Activated T-cell treated with anti-CD3 and anti-CD28 coated beads for 24 hours (primary cell): ENCODE measurements around the gene TNFAIP8L1.

ENCODE experiments used
- DNase-seq: peaks from one replicate; pipeline ENCODE4 v3.0.0-alpha.2; 2020; ENCODE audit warnings: low read depth

The TNFAIP8L1 gene

DNA sequence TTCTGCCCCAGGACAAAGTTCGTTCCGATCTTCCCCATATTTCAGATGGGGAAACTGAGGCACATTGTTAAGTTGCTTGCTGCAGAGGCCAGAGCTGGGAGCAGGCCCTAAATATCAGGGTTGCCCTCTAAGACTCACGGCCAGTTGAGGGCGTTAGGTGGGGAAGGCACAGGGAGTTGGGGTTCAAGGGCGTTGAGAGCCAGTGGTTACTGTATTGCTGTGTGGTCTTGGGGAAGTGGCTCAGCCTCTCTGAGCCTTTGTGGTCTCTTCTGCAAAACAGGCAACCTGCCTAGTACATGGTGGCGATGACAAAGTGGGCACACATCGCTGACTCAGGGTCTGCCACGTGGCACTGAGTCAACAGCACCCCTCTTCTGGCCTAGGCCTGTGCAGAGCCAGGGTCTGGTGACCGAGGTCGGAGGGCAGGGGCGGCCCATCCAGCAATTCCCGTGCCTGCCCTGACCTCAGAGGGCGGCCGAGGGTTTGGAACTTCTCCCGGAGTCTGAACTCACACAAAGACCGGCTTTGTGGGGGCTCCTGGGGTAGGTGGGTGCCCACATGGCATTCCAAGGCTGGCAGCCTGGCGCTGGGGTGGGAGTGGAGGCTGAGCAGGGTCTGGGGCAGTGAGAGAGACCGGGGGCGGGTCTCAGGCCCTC lies 10.2 kb downstream of the TNFAIP8L1 start:
- DNase-seq = no peak

DNA sequence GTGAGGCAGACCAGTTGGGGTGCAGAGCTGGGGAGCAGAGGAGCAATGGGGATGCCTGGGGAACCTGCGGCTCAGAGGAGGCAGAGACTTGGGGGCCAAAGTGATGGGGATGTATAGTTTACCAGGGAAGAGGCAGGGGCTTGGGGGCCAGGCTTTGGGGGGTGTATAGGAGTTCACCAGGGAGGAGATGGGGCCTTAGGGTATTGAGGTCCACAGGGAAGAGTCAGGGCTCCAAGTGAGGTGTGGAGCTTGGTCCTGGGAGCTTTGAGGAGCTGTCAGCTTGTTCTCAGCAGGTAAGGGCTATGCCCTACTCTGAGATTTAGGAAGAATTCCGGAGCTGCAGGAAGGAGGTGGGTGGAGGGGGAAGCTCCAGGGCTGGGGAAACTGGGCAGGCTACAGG lies 10.8 kb downstream of the TNFAIP8L1 start:
- DNase-seq = no peak

DNA sequence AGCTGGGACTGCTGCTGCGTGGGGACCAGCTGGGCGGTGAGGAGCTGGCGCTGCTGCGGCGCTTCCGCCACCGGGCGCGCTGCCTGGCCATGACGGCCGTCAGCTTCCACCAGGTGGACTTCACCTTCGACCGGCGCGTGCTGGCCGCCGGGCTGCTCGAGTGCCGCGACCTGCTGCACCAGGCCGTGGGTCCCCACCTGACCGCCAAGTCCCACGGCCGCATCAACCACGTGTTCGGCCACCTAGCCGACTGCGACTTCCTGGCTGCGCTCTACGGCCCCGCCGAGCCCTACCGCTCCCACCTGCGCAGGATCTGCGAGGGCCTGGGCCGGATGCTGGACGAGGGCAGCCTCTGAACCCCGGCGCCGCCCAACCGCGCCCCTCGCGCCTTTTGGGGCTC lies 12.8 kb downstream of the TNFAIP8L1 start:
- no peak for DNase-seq

DNA sequence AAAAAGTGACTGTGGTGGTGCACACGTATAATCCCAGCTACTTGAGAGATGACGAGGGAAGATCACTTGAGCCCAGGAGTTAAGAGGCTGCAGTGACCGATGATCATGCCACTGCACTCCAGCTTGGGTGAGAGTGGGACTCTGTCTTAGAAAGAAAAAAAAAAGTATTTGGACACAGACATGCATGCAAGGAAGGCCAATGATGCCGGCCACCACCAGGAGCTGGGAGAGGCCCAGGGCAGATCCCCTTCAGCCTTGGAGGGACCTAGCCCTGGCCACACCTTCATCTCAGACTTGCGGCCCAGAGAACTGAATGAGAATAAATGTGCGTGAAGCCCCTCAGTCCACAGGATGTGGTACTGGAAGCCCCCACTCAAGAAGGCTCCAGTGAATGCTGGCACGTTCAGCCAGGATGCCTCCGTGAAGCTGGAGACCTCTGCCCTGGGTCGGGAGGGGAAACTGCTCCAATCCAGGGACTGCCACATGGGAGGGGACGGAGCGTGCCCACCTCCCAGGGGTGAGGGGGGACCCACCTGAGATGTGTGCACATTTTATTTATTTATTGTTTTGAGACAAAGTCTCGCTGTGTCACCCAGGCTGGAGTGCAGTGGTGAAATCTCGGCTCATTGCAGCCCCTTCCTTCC lies 14.6 kb downstream of the TNFAIP8L1 start:
- no peak for DNase-seq

DNA sequence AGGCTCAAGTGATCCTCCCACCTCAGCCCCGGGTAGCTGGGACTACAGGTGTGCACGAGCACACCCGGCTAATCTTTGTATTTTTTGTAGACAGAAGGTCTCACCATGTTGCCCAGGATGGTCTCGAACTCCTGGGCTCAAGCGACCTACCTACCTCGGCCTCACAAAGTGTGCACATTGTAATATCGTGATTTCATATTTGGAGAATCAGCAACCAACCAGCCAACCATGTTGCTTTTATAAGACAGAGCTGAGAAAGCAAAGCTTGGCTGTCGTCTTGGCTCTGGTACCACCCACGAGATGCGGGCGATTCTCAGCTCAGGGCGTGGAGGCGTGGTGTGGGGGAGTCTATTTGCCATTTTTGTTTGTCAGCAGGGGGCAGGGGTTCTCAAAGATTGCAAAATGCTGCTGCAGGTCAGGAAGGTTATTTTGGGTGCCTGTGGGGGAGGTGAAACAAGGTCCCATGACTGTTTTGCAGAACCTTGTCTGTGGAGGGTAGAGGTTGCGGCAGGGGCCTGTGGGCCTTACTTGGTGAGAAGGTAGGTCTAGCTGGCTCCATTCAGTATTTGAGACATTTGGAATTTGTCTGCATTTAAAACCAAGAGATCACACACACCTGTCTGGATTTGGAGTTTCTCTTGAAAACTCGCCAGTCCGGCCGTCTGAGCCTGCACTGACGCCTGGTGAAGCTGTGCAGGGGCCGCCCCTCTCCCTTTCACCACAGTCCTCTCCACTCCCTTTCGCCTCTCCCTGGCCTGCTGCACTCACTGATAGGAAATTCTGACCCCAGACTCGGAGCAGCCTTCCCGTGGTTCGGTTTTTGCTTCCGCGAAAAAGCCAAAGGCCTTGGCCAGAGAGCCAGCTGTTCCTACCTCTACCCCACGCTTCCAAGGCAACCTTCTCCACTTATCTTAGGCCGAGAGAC lies 15.4 kb downstream of the TNFAIP8L1 start:
- DNase-seq = no peak

DNA sequence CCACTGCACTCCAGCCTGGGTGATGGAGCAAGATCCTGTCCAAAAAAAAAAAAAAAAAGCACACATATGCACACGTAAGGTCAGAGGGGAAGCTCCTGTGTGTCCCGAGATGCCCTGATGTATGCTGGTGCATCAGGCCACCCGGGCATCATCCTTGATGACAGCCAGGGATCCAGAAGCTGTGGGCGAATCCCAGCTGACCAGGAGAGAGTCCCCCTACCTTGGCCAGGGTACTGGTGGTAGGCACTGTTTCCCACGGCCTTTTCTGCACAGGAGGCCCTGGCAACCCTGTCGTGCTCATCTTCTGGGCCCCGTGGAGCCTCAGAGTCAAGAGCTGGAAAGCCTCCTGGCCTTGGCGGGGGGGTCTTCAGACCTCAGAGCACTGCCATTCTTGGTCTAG lies 16.8 kb downstream of the TNFAIP8L1 start:
- DNase-seq = no peak

DNA sequence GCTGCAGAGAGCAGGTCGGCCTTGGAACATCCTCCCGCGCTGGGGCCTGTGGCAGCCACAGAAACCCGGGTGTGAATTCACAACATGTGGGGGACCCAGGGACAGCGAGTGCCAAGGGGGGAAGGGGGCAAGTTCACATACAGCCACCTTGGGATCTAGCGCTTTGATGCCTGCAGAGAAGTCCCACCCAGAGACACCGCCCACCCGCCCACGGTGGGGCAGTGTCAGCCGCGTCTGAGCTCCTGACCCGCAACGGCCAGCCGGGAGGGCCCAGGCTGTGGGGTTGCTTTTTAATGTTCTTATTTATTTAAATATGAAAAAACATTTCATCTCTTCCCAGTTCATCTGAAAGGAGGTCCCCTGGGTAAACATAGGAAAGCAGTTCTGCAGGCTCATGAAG lies 17.9 kb downstream of the TNFAIP8L1 start:
- no peak for DNase-seq

DNA sequence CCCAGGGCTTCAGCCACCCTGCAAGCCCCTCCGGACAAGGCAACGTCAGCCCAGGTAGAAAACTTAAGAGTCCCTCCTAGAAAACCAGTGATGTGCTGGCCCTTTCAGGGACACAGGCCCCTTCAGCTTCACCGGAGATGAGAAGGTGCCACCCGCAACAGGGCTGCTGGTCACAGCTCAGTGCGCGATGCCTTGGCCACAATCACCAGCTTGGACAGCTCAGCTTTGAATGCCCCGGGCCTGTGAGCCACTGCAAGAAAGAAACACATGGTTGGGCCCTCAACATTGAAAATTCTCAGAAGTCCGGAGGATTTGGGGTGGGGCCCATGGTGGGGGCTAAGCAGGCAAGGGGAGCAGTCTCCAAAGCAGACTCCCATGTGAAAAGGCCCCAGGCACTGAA lies 18.5 kb downstream of the TNFAIP8L1 start:
- DNase-seq = no peak

DNA sequence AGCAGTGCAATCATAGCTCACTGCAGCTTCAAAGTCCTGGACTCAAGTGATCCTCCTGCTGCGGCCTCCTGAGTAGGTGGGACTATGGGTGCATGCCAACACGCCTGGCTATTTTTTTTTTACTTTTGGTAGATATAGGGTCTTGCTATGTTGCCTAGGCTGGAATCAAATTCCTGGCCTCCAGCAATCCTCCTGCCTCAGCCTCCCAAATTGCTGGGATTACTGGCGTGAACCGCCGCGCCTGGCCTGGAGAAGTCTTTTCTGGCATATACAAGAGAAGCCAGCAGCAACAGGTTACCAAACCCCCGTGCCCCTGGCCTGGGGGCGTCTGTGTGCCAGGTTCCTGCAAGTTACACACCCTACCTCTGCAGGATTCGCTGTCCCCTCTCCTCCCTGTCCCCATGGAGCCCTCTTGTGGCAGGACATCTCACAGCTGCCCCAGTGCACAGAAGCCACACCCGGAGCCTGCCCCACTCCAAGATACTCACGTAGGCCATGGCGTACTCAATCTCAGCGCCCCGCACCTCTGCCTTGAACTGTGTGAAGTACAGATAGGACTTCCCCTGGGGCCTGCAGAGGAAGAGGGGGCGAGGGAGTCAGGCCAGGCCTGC lies 21.0 kb downstream of the TNFAIP8L1 start:
- DNase-seq = no peak

DNA sequence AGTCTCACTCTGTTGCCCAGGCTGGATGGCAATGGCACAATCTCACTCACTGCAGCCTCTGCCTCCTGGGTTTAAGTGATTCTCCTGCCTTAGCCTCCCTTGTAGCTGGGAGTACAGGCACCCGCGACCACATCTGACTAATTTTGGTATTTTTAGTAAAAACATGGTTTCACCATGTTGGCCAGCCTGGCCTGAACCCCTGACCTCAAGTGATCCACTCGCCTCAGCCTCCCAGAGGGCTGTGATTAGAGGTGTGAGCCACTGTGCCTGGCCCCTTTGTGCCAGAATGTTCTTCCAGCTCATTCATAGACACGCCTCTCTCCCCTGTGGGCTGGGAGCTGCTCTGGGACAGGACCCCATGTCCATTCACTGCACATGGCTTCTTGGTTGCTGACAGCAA lies 21.7 kb downstream of the TNFAIP8L1 start:
- no peak for DNase-seq

GRCh38 chr19:4662020-4662695 lies 22.8 kb downstream of the TNFAIP8L1 start:
- DNase-seq = no peak

DNA sequence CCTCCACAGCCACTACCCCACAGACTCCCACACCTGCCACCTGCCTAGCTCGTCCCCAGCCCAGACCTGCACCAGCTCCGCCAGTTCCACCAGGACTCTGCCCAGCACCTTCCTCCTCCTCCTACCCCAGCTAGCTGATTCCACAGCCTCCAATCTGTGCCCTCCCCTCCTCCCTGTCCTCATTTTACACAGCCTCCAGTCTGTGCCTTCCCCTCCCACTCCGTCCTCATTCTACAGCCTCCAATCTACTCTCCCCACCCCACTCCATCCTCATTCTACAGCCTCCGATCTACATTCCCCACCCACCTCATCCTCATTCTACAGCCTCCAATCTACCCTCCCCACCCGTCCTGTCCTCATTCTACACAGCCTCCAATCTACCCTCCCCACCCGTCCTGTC lies 23.5 kb downstream of the TNFAIP8L1 start:
- DNase-seq = no peak

GRCh38 chr19:4664642-4665041 lies 25.3 kb downstream of the TNFAIP8L1 start:
- no peak for DNase-seq

DNA sequence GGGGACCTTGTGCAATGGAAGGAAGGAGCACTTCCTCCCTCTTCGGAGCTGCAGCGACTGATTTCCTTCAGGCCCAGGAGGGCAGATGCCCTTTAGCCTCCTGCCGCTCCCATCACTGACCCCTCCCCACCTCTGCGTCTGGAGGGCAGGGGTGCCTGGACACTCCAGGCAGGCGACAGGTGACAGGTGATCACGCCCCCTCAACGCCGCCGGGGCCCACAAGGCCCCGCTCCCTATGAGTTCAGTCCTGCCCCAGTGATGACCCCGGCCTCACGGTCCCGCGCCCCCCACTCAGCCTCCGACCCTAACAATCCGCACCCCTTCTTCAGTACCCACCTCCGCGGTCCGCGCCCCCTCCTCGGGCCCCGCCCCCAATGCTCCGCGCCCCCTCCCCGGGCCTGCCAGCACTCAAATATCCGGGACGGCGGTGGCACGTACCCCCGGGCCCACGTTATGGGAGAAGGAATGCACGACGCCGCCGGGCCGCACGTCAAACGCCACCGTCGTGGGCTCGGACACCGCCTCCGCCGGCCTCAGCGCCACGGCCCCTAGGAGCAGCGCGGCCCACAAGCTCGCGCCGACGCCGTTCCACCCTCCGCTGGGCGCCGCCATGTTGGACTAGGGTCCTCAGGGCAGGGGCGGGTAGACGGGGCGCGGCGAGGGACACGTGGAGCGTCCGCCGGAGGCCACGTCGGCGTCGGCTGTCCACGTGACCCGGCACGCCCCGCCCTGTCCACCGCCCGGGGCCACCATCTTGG lies 30.6 kb downstream of the TNFAIP8L1 start, which contains the start of gene MYDGF:
Gene MYDGF, minus strand, starts transcription at position 620 of the 758 bp plus-strand sequence. Its CDS starts 8 bp downstream, at position 612.
- DNase-seq = peak; percentile 91

GRCh38 chr19:4671185-4671851 lies 32.0 kb downstream of the TNFAIP8L1 start:
- DNase-seq = no peak

DNA sequence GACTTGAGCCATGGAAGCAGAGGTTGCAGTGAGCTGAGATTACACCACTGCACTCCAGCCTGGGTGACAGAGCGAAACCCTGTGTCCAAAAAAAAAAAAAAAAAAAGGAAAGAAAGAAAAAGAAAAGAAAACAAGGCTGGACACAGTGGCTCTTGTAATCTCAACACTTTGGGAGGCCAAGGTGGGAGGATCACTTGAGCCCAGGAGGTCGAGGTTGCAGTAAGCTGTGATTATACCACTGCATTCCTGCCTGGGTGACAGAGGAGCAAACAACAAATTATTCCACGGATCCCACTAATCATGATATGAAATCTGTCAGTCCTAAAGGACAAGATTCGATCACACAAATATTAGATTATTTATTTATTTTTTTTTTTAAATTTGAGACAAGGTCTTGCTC lies 33.9 kb downstream of the TNFAIP8L1 start:
- no peak for DNase-seq

DNA sequence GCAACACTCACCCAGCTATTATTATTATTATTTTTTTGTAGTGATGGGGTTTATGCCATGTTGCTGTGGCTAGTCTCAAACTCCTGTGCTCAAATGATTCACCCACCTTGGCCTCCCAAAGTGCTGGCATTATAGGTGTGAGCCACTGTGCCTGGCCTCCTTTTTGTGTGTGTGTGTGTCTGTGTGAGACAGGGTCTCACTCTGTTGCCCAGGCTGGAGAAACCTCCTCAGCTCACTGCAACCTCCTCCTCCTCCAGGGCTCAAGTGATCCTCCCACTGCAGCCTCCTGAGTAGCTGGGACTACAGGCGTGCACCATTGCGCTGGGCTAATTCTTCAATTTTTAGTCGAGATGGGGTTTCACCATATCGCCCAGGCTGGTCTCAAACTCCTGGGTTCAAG lies 34.4 kb downstream of the TNFAIP8L1 start:
- no peak for DNase-seq

- no peak for DNase-seq
These were observed 36.0 kb downstream of the TNFAIP8L1 start for GRCh38 chr19:4675346-4675745.

GRCh38 chr19:4676955-4677731 lies 37.8 kb downstream of the TNFAIP8L1 start:
- DNase-seq = peak; percentile 6
